ENCODE measurements around the gene CDKL1. TPM values are rescaled to one million over a fixed set of nuclear protein-coding genes. Genes with fewer than 3 reads are reported as not detected.
"Not testable (repeated sequence)": the region's sequence is repeated elsewhere in the genome, so short reads cannot be mapped to it uniquely, and the experiment has no call there.

Gene CDKL1
- total and polyA plus RNA-seq, 8 donors = 12.0 to 22.2 (median 17.3) TPM

DNA sequence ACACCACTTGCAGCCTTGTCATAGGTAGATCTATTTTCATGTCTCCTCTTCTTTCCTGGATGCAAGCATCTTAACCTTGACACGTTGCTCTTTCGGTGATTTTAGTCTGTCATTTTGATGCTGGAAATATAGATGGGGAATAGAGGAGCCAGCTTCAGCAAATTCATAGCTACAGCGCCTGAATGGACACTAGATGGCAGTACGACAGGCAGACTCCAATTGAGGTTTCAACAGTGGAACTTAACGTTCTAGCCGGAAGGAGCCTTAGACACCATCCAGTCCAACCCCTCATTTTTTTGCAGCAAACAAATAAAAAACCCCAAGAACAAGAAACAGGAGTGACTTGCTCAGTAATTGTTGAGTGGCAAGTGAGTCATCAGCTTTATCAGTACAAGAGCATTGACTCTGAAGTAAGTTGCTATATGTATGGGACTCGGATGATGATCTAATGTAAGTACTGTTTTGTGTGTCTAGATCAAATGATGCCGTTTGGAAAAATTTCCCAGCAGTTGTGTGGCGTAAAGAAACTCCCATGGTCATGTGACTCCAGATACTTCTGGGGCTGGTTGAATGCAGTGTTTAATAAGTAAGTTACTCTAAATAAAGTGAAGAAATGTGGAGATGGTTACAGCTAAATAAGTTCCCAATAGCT is 75.5 kb downstream of the CDKL1 start:
- H3K4me1 ChIP-seq = peaks cover 3 to 35% of the 10 kb centered on the region in 2 donors
- peak overlapping the region; percentile 73 to 80 for H3K27ac ChIP-seq
- DNase-seq = peak in 3 of 4 donors; percentile 59 to 87 (median 81)
- peaks cover 0 to 28% of the 10 kb centered on the region in 2 donors for H3K36me3 ChIP-seq
- H3K9me3 ChIP-seq = no peaks in the 10 kb centered on the region
- H3K4me3 ChIP-seq = peak overlapping the region in 1 of 2 donors; percentile 14
- H3K27me3 ChIP-seq = no peaks in the 10 kb centered on the region
- peak; percentile 69 to 83 for TF ChIP-seq CTCF (IDR thresholded peaks at IDR 0.05)
- ATAC-seq = peak; percentile 99
- intact Hi-C loops (cut with DNase I) = loop anchor here in 1 of 2 donors (5.0 kb wide), 1 partner anchor 211 kb away; the partner anchor contains the start of gene MAP4K5

- no peak overlapping the region for H3K4me3 ChIP-seq
- peaks cover 3 to 35% of the 10 kb centered on the region in 2 donors for H3K4me1 ChIP-seq
- intact Hi-C loops (cut with DNase I) = loop anchor here in 1 of 2 donors (5.0 kb wide), 1 partner anchor 212 kb away; the partner anchor contains the start of gene MAP4K5
- no peaks in the 10 kb centered on the region for H3K9me3 ChIP-seq
- H3K27ac ChIP-seq = peak overlapping the region; percentile 73 to 80
- no peaks in the 10 kb centered on the region for H3K27me3 ChIP-seq
- peaks cover 0 to 20% of the 10 kb centered on the region in 2 donors for H3K36me3 ChIP-seq
- peak; percentile 50 for ATAC-seq
- DNase-seq = no peak
- TF ChIP-seq CTCF (IDR thresholded peaks at IDR 0.05) = no peak
Observed at GRCh38 chr14:50320283-50320682, 76.4 kb downstream of the CDKL1 start.

DNA sequence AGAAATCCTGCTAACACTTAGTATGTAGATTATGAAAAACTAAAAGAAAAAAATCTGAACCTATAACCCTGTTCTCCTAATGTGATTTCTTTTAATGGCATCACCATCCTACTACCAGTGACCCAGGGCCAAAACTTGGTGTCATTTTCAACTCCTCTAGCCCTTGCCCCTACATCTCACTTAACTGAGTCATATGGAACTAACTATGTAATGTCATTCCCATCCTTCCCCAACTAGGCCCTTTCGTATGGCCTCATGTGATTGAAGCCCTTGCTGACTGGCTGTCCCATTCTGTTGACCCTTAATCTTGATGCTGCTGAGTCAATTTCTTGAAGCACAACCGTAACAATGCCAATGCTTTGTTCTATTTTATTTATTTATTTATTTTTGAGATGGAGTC is 77.0 kb downstream of the CDKL1 start:
- Histone ChIP-seq H3K4me3 (no peak overlapping the region), H3K27me3 (no peaks in the 10 kb centered on the region)
- no peak for TF ChIP-seq CTCF (IDR thresholded peaks at IDR 0.05)

GRCh38 chr14:50319293-50319692 is 77.4 kb downstream of the CDKL1 start:
- Histone ChIP-seq H3K27ac (no peak overlapping the region), H3K9me3 (no peaks in the 10 kb centered on the region), H3K36me3 (peaks cover 0 to 11% of the 10 kb centered on the region in 2 donors), H3K27me3 (no peaks in the 10 kb centered on the region), H3K4me1 (peaks cover 3 to 35% of the 10 kb centered on the region in 2 donors), H3K4me3 (no peak overlapping the region)
- no peak for TF ChIP-seq CTCF (IDR thresholded peaks at IDR 0.05)
- intact Hi-C loops (cut with DNase I) = loop anchor here in 1 of 2 donors (10.0 kb wide), 1 partner anchor 216 kb away; the partner anchor contains the start of gene MAP4K5
- no peak for ATAC-seq
- no peak for DNase-seq

More for the DNA sequence above, 77.0 kb downstream of the CDKL1 start:
- H3K36me3 ChIP-seq = peaks cover 0 to 15% of the 10 kb centered on the region in 2 donors
- H3K27ac ChIP-seq = no peak overlapping the region
- H3K9me3 ChIP-seq = no peaks in the 10 kb centered on the region
- intact Hi-C loops (cut with DNase I) = loop anchor here (5.0 to 10.0 kb wide), 2 partner anchors 213 to 215 kb away; partner anchors contain the start of gene MAP4K5 (in 2 of the 2)
- H3K4me1 ChIP-seq = peaks cover 3 to 35% of the 10 kb centered on the region in 2 donors
- DNase-seq (no peak), ATAC-seq (no peak)

GRCh38 chr14:50318031-50318626 is 78.6 kb downstream of the CDKL1 start:
- peak; percentile 27 for ATAC-seq
- H3K36me3 ChIP-seq = no peaks in the 10 kb centered on the region
- no peak overlapping the region for H3K4me3 ChIP-seq

DNA sequence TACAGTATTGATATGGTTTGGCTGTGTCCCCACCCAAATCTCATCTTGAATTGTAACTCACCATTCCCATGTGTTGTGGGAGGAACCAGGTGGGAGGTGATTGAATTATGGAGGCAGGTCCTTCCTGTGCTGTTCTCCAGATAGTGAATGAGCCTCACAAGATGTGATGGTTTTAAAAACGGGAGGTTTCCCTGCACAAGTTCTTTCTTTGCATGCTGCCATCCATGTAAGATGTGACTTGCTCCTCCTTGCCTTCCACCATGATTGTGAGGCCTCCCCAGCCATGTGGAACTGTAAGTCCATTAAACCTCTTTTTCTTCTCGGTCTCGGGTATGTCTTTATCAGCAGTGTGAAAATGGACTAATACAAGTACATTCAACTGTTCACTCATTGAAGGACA is 82.6 kb downstream of the CDKL1 start:
- H3K4me3 ChIP-seq, H3K27ac ChIP-seq, H3K27me3 ChIP-seq, H3K36me3 ChIP-seq, H3K9me3 ChIP-seq, DNase-seq, ATAC-seq: not testable (repeated sequence)
- intact Hi-C loops (cut with DNase I) = loop anchor here in 1 of 2 donors (10.0 kb wide), 1 partner anchor 221 kb away; the partner anchor contains the start of gene MAP4K5
- peaks cover 7 to 27% of the 10 kb centered on the region in 2 donors for H3K4me1 ChIP-seq

More at GRCh38 chr14:50318031-50318626, 78.6 kb downstream of the CDKL1 start:
- intact Hi-C loops (cut with DNase I) = loop anchor here in 1 of 2 donors (10.0 kb wide), 1 partner anchor 217 kb away; the partner anchor contains the start of gene MAP4K5
- Histone ChIP-seq H3K9me3 (no peaks in the 10 kb centered on the region), H3K27ac (no peak overlapping the region), H3K27me3 (no peaks in the 10 kb centered on the region), H3K4me1 (peaks cover 6 to 41% of the 10 kb centered on the region in 2 donors)
- peak in 2 of 4 donors; percentile 19 to 32 for DNase-seq
- peak; percentile 31 to 61 for TF ChIP-seq CTCF (IDR thresholded peaks at IDR 0.05)
